CD14-positive monocyte (primary cell): ENCODE data around the gene MET. TPM values are rescaled to one million over a fixed set of nuclear protein-coding genes. Genes with fewer than 3 reads are reported as not detected.

Experiments
- DNase-seq, 3 donors: peaks; one replicate each; pipeline ENCODE4 v3.0.0-alpha.2; 2011 to 2022
- H2AFZ ChIP-seq: 2 replicates; pipeline ENCODE4 v1.6.0; 2012; ENCODE audit warnings: mild to moderate bottlenecking, low read depth, low read length, inconsistent platforms; ENCODE audit not compliant: insufficient read depth, poor library complexity, severe bottlenecking
- H3K27ac ChIP-seq, 2 donors: 1 replicate in 1 of 2; 2 replicates in 1 of 2; pipeline ENCODE4 v1.5.1; 2012 to 2013; ENCODE audit warnings: low read length in 2 of 2, control low read depth in 1 of 2, inconsistent platforms in 1 of 2, low read depth in 1 of 2, mild to moderate bottlenecking in 1 of 2
- H3K27me3 ChIP-seq, 2 donors: one replicate each; pipeline versions ENCODE4 v1.6.0 to v1.6.1; 2011 to 2013; ENCODE audit warnings: low read length in 2 of 2; ENCODE audit not compliant: control insufficient read depth in 2 of 2, insufficient read depth in 2 of 2
- H3K36me3 ChIP-seq, 2 donors: replicated peaks in 1 of 2; 1 replicate in 1 of 2; 2 replicates in 1 of 2; pipeline versions ENCODE4 v1.5.1 to v1.6.1; 2012 to 2013; ENCODE audit warnings: low read length in 2 of 2, control low read depth in 1 of 2, inconsistent platforms in 1 of 2, mild to moderate bottlenecking in 1 of 2; ENCODE audit not compliant: insufficient read depth in 2 of 2, control insufficient read depth in 1 of 2
- H3K4me1 ChIP-seq, 2 donors: 1 replicate in 1 of 2; 2 replicates in 1 of 2; pipeline versions ENCODE4 v1.5.1 to v1.6.1; 2012 to 2013; ENCODE audit warnings: low read length in 2 of 2, control low read depth in 1 of 2, inconsistent platforms in 1 of 2, mild to moderate bottlenecking in 1 of 2, moderate library complexity in 1 of 2; ENCODE audit not compliant: insufficient read depth in 2 of 2, control insufficient read depth in 1 of 2
- H3K4me2 ChIP-seq: replicated peaks from 2 replicates; pipeline ENCODE3; 2012; ENCODE audit warnings: low read length, moderate library complexity, mild to moderate bottlenecking; ENCODE audit not compliant: poor library complexity, severe bottlenecking; ENCODE audit errors: extremely low read depth
- H3K4me3 ChIP-seq, 3 experiments: fragments of 200-600 bp in 1 of 3; sonication (generic) in 1 of 3; replicated peaks in 1 of 3; 1 replicate in 2 of 3; 2 replicates in 1 of 3; pipeline ENCODE4 v1.5.1; 2011 to 2013; ENCODE audit warnings: low read length in 3 of 3, mild to moderate bottlenecking in 3 of 3, control low read depth in 2 of 3, low read depth in 2 of 3, inconsistent platforms in 1 of 3, moderate library complexity in 1 of 3
- H3K79me2 ChIP-seq: 2 replicates; pipeline ENCODE4 v1.6.0; 2012; ENCODE audit warnings: mild to moderate bottlenecking, control low read depth, inconsistent platforms, low read length, moderate library complexity; ENCODE audit not compliant: insufficient read depth
- H3K9ac ChIP-seq: 2 replicates; pipeline ENCODE4 v1.6.0; 2017; ENCODE audit warnings: low read length, mild to moderate bottlenecking; ENCODE audit not compliant: insufficient read depth, poor library complexity, severe bottlenecking
- H3K9me3 ChIP-seq, 2 donors: replicated peaks in 1 of 2; 1 replicate in 1 of 2; 2 replicates in 1 of 2; pipeline versions ENCODE4 v1.5.1 to v1.6.1; 2012 to 2013; ENCODE audit warnings: low read length in 2 of 2, control low read depth in 1 of 2; ENCODE audit not compliant: control insufficient read depth in 1 of 2, insufficient read depth in 1 of 2
- H4K20me1 ChIP-seq: 2 replicates; pipeline ENCODE4 v1.6.0; 2012; ENCODE audit warnings: mild to moderate bottlenecking, low read length, control low read depth, moderate library complexity; ENCODE audit not compliant: insufficient read depth
- H3K27ac Mint-ChIP-seq, 7 donors: one replicate each; pipeline ENCODE4 v1.8.0; 2020; ENCODE audit warnings: mild to moderate bottlenecking in 7 of 7, mixed read lengths in 7 of 7, moderate library complexity in 6 of 7, inconsistent platforms in 2 of 7
- H3K27me3 Mint-ChIP-seq, 3 donors: one replicate each; pipeline ENCODE4 v1.8.0; 2021 to 2022; ENCODE audit warnings: low read depth in 3 of 3, mild to moderate bottlenecking in 3 of 3, mixed read lengths in 3 of 3, moderate library complexity in 3 of 3, inconsistent platforms in 1 of 3
- H3K36me3 Mint-ChIP-seq, 2 donors: one replicate each; pipeline ENCODE4 v1.8.0; 2020; ENCODE audit warnings: mixed read lengths in 2 of 2, inconsistent platforms in 1 of 2, mild to moderate bottlenecking in 1 of 2
- H3K4me1 Mint-ChIP-seq: one replicate; pipeline ENCODE4 v1.8.0; 2020; ENCODE audit warnings: mild to moderate bottlenecking, mixed read lengths
- H3K4me3 Mint-ChIP-seq, 2 donors: one replicate each; pipeline ENCODE4 v1.8.0; 2020; ENCODE audit warnings: mild to moderate bottlenecking in 2 of 2, mixed read lengths in 2 of 2, moderate library complexity in 1 of 2
- H3K9me3 Mint-ChIP-seq, 7 donors: one replicate each; pipeline ENCODE4 v1.8.0; 2020 to 2022; ENCODE audit warnings: mixed read lengths in 7 of 7, mild to moderate bottlenecking in 6 of 7, moderate library complexity in 6 of 7, inconsistent platforms in 2 of 7
- CTCF ChIP-seq: fragments of 200-600 bp; IDR thresholded peaks from one replicate; pipeline ENCODE4 v1.8.0; 2022; ENCODE audit warnings: antibody characterized with exemption, mild to moderate bottlenecking
- WGBS: methylation state at CpG from one replicate; pipeline ENCODE4 v1.1.5; 2013; ENCODE audit warnings: missing lambda C conversion rate; ENCODE audit not compliant: insufficient coverage; 5-methylcytosine and 5-hydroxymethylcytosine counted together
- intact Hi-C, 2 donors: fragments of 100-400 bp; cut with micrococcal nuclease; formaldehyde crosslinking; loops; one replicate each; pipeline versions ENCODE4 v1.15.0 to v1.15.1; 2023
- polyA plus RNA-seq, 3 donors: library from polyadenylated mRNA; depleted of rRNA in 1 of 3; unstranded in 2 of 3; stranded (reverse) in 1 of 3; fragments of 300-500 nt in 2 of 3; fragments of >200 nt in 1 of 3; fragmentation: Illumina TruSeq in 2 of 3; gene quantifications; 1 replicate in 2 of 3; 2 replicates in 1 of 3; pipeline ENCODE4 v1.2.3, GENCODE V29; 2012 to 2021

The MET gene
- polyA plus RNA-seq, 3 donors = not detected

- H3K27me3 ChIP-seq = no peaks in the 10 kb centered on the region
- H3K27ac Mint-ChIP-seq = no peak overlapping the region
- H4K20me1 ChIP-seq = no peaks in the 10 kb centered on the region
- H3K79me2 ChIP-seq = no peaks in the 10 kb centered on the region
- no peaks in the 10 kb centered on the region for H3K9me3 ChIP-seq
- H3K4me3 ChIP-seq = no peak overlapping the region
- TF ChIP-seq CTCF = no peak
- H3K4me2 ChIP-seq = no peak overlapping the region
- no peak overlapping the region for H3K27ac ChIP-seq
- intact Hi-C loops = no loop called here
- 88% methylated on average over 1 of the region's 2 CpGs for WGBS
- no peak overlapping the region for H3K4me3 Mint-ChIP-seq
- no peaks in the 10 kb centered on the region for H3K36me3 ChIP-seq
- H3K9ac ChIP-seq = no peak overlapping the region
- peaks cover 2% of the 10 kb centered on the region for H3K4me1 Mint-ChIP-seq
- peaks cover 1 to 3% (median 2%) of the 10 kb centered on the region in 3 donors for H3K27me3 Mint-ChIP-seq
- no peaks in the 10 kb centered on the region for H3K36me3 Mint-ChIP-seq
- H3K9me3 Mint-ChIP-seq = no peaks in the 10 kb centered on the region
- DNase-seq = no peak
- H3K4me1 ChIP-seq = no peaks in the 10 kb centered on the region
- no peak overlapping the region for H2AFZ ChIP-seq
These were observed 104.0 kb downstream of the MET start for GRCh38 chr7:116776046-116776445.

GRCh38 chr7:116776610-116777289 is 104.8 kb downstream of the MET start:
- Histone ChIP-seq H3K27ac (no peak overlapping the region), H3K4me1 (no peaks in the 10 kb centered on the region), H3K27me3 (no peaks in the 10 kb centered on the region), H3K4me2 (no peak overlapping the region), H3K9ac (no peak overlapping the region), H3K9me3 (no peaks in the 10 kb centered on the region), H3K79me2 (no peaks in the 10 kb centered on the region), H3K36me3 (no peaks in the 10 kb centered on the region), H4K20me1 (no peaks in the 10 kb centered on the region), H2AFZ (no peak overlapping the region), H3K4me3 (no peak overlapping the region)
- Mint-ChIP-seq H3K36me3 (no peaks in the 10 kb centered on the region), H3K4me1 (peaks cover 2% of the 10 kb centered on the region), H3K27me3 (peaks cover 1 to 3% (median 3%) of the 10 kb centered on the region in 3 donors), H3K4me3 (no peak overlapping the region), H3K27ac (no peak overlapping the region), H3K9me3 (no peaks in the 10 kb centered on the region)
- no CpG with 5 or more reads among the region's 3 CpGs for WGBS
- TF ChIP-seq CTCF = no peak
- intact Hi-C loops = no loop called here
- peak in 1 of 3 donors; percentile 53 for DNase-seq
